SU-DHL-6 (cell line): Measurements from ENCODE around the gene TIPARP.

ENCODE experiments used
- CTCF ChIP-seq: fragments of 200-600 bp; sonication (generic); IDR thresholded peaks from one replicate; pipeline ENCODE4 v1.5.1; 2017; ENCODE audit warnings: antibody characterized with exemption, mild to moderate bottlenecking, low read length, moderate library complexity; ENCODE audit not compliant: insufficient read depth, poor library complexity, severe bottlenecking
- EZH2phosphoT487 ChIP-seq: fragments of 200-600 bp; sonication (generic), shearing (Covaris generic); conservative IDR thresholded peaks from 2 replicates; pipeline ENCODE4 v1.6.1; 2018; ENCODE audit warnings: mild to moderate bottlenecking, antibody characterized with exemption, low read length, moderate library complexity, mixed read lengths

- TF ChIP-seq CTCF = no peak
- no peak for TF ChIP-seq EZH2phosphoT487
Measured at GRCh38 chr3:156681002-156681401, 6.6 kb downstream of the TIPARP start.
